Activated T-cell treated with anti-CD3 and anti-CD28 coated beads, Interleukin-2, amount 50 U/mL, for 72 hours (primary cell): ENCODE results near the gene ASB13. TPM values are rescaled to one million over a fixed set of nuclear protein-coding genes. Genes with fewer than 3 reads are reported as not detected.
"Not testable (repeated sequence)": the region's sequence is repeated elsewhere in the genome, so short reads cannot be mapped to it uniquely, and the experiment has no call there.

ENCODE experiments used
- ATAC-seq, 2 donors: fragments of 150-1000 bp; cut with Tn5 transposase; replicated peaks in 1 of 2; 2 replicates each; pipeline ENCODE4 v1.10.0; 2021; ENCODE audit warnings: moderate library complexity in 2 of 2, mild to moderate bottlenecking in 1 of 2
- DNase-seq, 2 donors: peaks; one replicate each; pipeline ENCODE4 v3.0.0; 2021 to 2022; ENCODE audit warnings: mixed read lengths in 1 of 2
- H3K27ac Mint-ChIP-seq: one replicate; pipeline ENCODE4 v1.8.0; 2022; ENCODE audit warnings: mild to moderate bottlenecking, moderate library complexity, mixed read lengths
- H3K27me3 Mint-ChIP-seq: one replicate; pipeline ENCODE4 v1.8.0; 2022; ENCODE audit warnings: low read depth, mixed read lengths
- H3K36me3 Mint-ChIP-seq, 2 donors: one replicate each; pipeline ENCODE4 v1.8.0; 2022; ENCODE audit warnings: mixed read lengths in 2 of 2, mild to moderate bottlenecking in 1 of 2; ENCODE audit not compliant: insufficient read depth in 2 of 2
- H3K4me1 Mint-ChIP-seq: one replicate; pipeline ENCODE4 v1.8.0; 2022; ENCODE audit warnings: low read depth, mixed read lengths
- H3K4me3 Mint-ChIP-seq, 2 donors: one replicate each; pipeline ENCODE4 v1.8.0; 2022; ENCODE audit warnings: mild to moderate bottlenecking in 2 of 2, mixed read lengths in 2 of 2, moderate library complexity in 2 of 2
- H3K9me3 Mint-ChIP-seq, 2 donors: one replicate each; pipeline ENCODE4 v1.8.0; 2022; ENCODE audit warnings: mixed read lengths in 2 of 2
- total RNA-seq, 2 donors: library from RNA; stranded (reverse); gene quantifications; one replicate each; pipeline ENCODE4 v1.2.3, GENCODE V29; 2022

Gene ASB13
- total RNA-seq, 2 donors from 2014 or later = 7.0 to 7.8 TPM

DNA sequence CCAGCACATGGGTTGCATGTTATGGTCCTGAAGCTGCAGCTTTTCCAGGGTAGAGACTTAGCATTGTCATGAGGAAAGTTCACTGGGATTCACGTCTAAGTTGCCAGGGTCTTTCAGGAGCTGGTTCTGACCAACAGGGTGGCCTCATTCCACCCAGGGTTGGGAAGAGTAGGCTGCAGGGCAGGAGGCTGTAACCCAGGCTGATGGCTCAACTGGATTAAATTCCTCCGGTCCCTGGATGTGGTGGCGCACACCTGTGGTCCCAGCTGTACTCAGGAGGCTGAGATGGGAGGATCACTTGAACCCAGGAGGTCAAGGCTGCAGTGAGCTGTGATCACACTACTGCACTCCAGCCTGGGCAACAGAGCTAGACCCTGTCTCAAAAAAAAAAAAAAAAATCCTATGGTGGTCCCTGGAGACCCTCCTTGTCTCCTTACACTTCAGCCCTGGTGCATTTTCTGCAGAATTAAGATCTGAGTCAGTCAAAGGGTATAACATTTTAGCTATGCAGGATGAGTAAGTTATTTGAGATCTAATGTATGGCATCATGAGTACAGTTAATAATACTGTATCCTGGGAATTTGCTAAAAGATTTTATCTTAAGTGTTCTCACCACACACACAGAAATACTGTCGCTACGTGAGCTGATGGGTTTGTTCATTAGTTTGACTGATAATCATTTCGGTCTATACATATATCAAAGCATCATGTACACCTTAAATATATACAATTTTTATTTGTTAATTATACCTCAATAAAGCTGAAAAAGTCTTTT is 44.0 kb downstream of the ASB13 start:
- Mint-ChIP-seq H3K27me3 (no peaks in the 10 kb centered on the region), H3K9me3 (no peaks in the 10 kb centered on the region), H3K36me3 (no peaks in the 10 kb centered on the region), H3K4me3 (no peak overlapping the region), H3K27ac (no peak overlapping the region), H3K4me1 (peaks cover 5% of the 10 kb centered on the region)
- DNase-seq = no peak
- ATAC-seq = no peak

GRCh38 chr10:5621371-5621770 is 45.0 kb downstream of the ASB13 start:
- H3K4me1 Mint-ChIP-seq, H3K4me3 Mint-ChIP-seq, ATAC-seq, H3K9me3 Mint-ChIP-seq, H3K36me3 Mint-ChIP-seq, H3K27me3 Mint-ChIP-seq, H3K27ac Mint-ChIP-seq, DNase-seq: not testable (repeated sequence)

DNA sequence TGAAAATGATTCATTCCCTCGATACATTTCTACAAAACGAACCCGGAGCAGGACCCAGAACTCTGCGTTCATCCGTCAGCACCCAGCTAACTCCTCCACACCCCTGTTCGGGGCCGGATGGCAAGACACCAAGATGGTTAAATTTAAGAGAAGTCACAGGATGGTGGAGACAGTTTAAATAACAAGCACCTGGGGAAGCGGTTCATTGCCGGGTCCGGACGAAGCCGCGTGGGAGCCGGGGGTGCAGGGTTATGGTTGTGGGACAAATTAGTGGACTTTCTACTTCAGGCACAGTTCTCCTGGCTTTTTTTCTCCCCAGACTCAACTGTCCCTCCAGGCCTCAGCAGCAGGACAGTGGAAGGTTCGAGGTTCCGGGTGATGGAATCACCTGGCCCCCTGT is 45.4 kb downstream of the ASB13 start:
- DNase-seq = no peak
- H3K27me3 Mint-ChIP-seq = no peaks in the 10 kb centered on the region
- no peaks in the 10 kb centered on the region for H3K9me3 Mint-ChIP-seq
- no peak for ATAC-seq
- no peaks in the 10 kb centered on the region for H3K36me3 Mint-ChIP-seq
- no peaks in the 10 kb centered on the region for H3K4me1 Mint-ChIP-seq
- no peak overlapping the region for H3K4me3 Mint-ChIP-seq
- H3K27ac Mint-ChIP-seq = no peak overlapping the region

GRCh38 chr10:5620223-5620721 is 46.1 kb downstream of the ASB13 start:
- no peaks in the 10 kb centered on the region for H3K9me3 Mint-ChIP-seq
- DNase-seq = no peak
- ATAC-seq = no peak
- H3K27ac Mint-ChIP-seq = no peak overlapping the region
- no peaks in the 10 kb centered on the region for H3K27me3 Mint-ChIP-seq
- H3K4me1 Mint-ChIP-seq = no peaks in the 10 kb centered on the region
- no peak overlapping the region for H3K4me3 Mint-ChIP-seq
- no peaks in the 10 kb centered on the region for H3K36me3 Mint-ChIP-seq

DNA sequence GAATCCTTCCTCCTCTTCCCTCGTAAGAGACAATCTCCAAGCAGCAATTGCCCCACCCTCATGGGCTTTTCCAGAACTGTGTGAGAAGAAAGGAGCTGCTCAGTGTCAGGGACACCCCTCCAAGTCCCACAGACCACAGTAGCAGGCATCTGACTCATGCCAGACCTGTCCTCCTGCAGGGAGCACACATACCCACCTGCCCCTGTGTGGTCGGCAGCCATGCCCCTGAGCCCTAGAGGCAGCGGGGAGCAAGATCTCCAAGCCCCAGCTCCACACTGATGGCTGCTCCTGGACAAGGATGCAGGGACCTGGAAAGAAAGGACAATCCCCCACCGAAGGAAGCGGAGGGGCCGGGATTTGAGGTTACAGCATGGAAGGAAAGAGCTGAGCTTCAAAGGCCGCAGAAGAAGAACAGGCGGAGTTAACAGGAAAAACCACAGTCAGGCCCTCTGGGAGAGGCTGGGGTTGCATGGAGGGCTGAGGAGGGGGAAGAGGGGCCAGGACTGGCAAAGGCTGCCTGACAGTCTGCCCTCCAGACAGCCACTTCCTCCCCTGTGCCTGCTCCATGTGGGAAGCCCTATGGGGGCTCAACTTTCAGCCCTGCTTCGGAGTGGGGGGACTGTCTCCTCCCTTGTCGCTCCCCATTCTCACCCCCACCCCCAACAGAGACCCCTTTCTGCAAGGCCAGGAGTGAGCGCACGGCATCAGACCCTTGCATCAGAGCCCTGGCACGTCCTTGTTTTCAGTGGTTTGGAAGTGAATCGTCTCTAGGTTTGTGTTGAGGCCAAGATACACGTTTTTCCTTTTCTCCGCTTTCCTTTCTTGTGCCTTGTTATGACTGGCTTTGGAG is 46.8 kb downstream of the ASB13 start:
- Mint-ChIP-seq H3K36me3 (no peaks in the 10 kb centered on the region), H3K4me1 (no peaks in the 10 kb centered on the region)

GRCh38 chr10:5618829-5619228 is 47.6 kb downstream of the ASB13 start:
- Mint-ChIP-seq H3K9me3 (no peaks in the 10 kb centered on the region), H3K27me3 (no peaks in the 10 kb centered on the region), H3K4me1 (no peaks in the 10 kb centered on the region), H3K27ac (no peak overlapping the region), H3K4me3 (no peak overlapping the region), H3K36me3 (no peaks in the 10 kb centered on the region)
- DNase-seq = no peak
- no peak for ATAC-seq

More for the DNA sequence above, 46.8 kb downstream of the ASB13 start:
- H3K27ac Mint-ChIP-seq = no peak overlapping the region
- no peak for ATAC-seq
- no peak overlapping the region for H3K4me3 Mint-ChIP-seq
- no peaks in the 10 kb centered on the region for H3K9me3 Mint-ChIP-seq
- H3K27me3 Mint-ChIP-seq = no peaks in the 10 kb centered on the region
- no peak for DNase-seq

- no peak overlapping the region for H3K4me3 Mint-ChIP-seq
- H3K9me3 Mint-ChIP-seq = no peaks in the 10 kb centered on the region
- ATAC-seq = no peak
Observed at GRCh38 chr10:5618042-5618441, 48.4 kb downstream of the ASB13 start.

GRCh38 chr10:5617521-5617920 is 48.9 kb downstream of the ASB13 start:
- Mint-ChIP-seq H3K4me1 (no peaks in the 10 kb centered on the region), H3K27ac (no peak overlapping the region), H3K27me3 (no peaks in the 10 kb centered on the region), H3K9me3 (no peaks in the 10 kb centered on the region), H3K36me3 (no peaks in the 10 kb centered on the region), H3K4me3 (no peak overlapping the region)
- no peak for ATAC-seq
- DNase-seq = no peak

More at GRCh38 chr10:5618042-5618441, 48.4 kb downstream of the ASB13 start:
- no peaks in the 10 kb centered on the region for H3K4me1 Mint-ChIP-seq
- no peaks in the 10 kb centered on the region for H3K27me3 Mint-ChIP-seq
- no peaks in the 10 kb centered on the region for H3K36me3 Mint-ChIP-seq
- no peak overlapping the region for H3K27ac Mint-ChIP-seq
- DNase-seq = no peak

DNA sequence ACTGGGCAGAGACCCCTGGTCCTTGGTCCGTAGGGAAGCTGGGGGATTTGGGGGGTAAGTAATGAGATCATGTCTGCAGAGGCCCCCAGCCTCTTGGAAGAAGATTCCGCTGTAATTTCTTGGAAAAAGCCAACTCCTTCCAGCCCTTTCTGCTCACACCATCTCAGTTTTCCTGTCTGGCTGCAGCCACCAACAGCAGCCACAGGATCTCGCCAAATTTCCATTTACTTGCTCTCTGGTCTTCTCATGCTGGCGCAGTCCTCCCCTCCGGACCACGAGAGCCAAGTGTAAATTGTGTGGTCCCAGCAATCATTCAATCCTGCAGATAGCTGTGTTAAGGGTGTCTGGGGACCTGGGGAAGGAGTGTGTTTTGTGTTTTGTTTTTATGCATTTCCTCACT is 49.6 kb downstream of the ASB13 start:
- H3K9me3 Mint-ChIP-seq = no peaks in the 10 kb centered on the region
- H3K27ac Mint-ChIP-seq = no peak overlapping the region
- H3K36me3 Mint-ChIP-seq = no peaks in the 10 kb centered on the region
- H3K4me3 Mint-ChIP-seq = no peak overlapping the region
- no peak for ATAC-seq
- no peaks in the 10 kb centered on the region for H3K4me1 Mint-ChIP-seq
- DNase-seq = no peak
- H3K27me3 Mint-ChIP-seq = no peaks in the 10 kb centered on the region

GRCh38 chr10:5616046-5616445 is 50.3 kb downstream of the ASB13 start:
- Mint-ChIP-seq H3K4me3 (no peak overlapping the region), H3K4me1 (no peaks in the 10 kb centered on the region), H3K36me3 (no peaks in the 10 kb centered on the region), H3K27ac (no peak overlapping the region), H3K27me3 (no peaks in the 10 kb centered on the region), H3K9me3 (no peaks in the 10 kb centered on the region)
- ATAC-seq (no peak), DNase-seq (no peak)

- Mint-ChIP-seq H3K27me3 (no peaks in the 10 kb centered on the region), H3K4me1 (no peaks in the 10 kb centered on the region)
- no peak for DNase-seq
Observed at GRCh38 chr10:5615316-5615715, 51.1 kb downstream of the ASB13 start.

DNA sequence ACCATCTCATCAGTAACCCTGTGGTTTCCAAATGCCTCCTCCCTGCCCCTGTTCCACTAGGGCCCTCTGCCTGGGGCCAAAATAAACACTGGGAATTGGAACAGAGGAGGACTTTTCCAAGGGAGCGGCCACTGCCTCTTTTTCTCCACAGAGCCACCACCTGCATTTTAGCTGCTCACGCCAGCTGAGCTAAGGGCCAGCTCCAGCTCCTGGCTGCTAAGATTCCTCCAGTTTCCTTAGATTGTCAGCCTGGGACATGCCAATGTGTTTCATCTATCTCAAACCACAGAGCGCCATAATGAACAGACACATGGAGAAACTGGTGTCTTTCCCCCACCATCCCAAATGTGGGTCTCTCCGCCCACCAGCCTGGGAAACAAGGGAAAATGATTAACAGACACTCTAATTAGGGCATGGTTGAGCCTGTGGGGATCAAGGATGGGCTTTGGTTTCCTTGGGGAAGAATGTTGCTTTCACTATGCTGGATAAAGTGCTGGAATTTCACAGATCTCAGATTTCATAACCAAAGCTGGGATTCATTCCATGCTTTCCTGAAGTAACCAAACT is 52.2 kb downstream of the ASB13 start:
- Mint-ChIP-seq H3K4me3 (no peak overlapping the region), H3K27me3 (no peaks in the 10 kb centered on the region), H3K27ac (no peak overlapping the region), H3K4me1 (no peaks in the 10 kb centered on the region), H3K9me3 (no peaks in the 10 kb centered on the region), H3K36me3 (no peaks in the 10 kb centered on the region)
- ATAC-seq = no peak
- no peak for DNase-seq

More at GRCh38 chr10:5615316-5615715, 51.1 kb downstream of the ASB13 start:
- no peak for ATAC-seq
- Mint-ChIP-seq H3K4me3 (no peak overlapping the region), H3K36me3 (no peaks in the 10 kb centered on the region), H3K9me3 (no peaks in the 10 kb centered on the region), H3K27ac (no peak overlapping the region)

- H3K4me1 Mint-ChIP-seq = no peaks in the 10 kb centered on the region
- DNase-seq = no peak
- H3K27me3 Mint-ChIP-seq = peaks cover under 1% of the 10 kb centered on the region
- no peaks in the 10 kb centered on the region for H3K36me3 Mint-ChIP-seq
- no peaks in the 10 kb centered on the region for H3K9me3 Mint-ChIP-seq
- H3K4me3 Mint-ChIP-seq = no peak overlapping the region
- ATAC-seq = no peak
- no peak overlapping the region for H3K27ac Mint-ChIP-seq
Observed at GRCh38 chr10:5613481-5614154, 52.8 kb downstream of the ASB13 start.
